ENCODE measurements around the gene CD82.

CD82 gene

DNA sequence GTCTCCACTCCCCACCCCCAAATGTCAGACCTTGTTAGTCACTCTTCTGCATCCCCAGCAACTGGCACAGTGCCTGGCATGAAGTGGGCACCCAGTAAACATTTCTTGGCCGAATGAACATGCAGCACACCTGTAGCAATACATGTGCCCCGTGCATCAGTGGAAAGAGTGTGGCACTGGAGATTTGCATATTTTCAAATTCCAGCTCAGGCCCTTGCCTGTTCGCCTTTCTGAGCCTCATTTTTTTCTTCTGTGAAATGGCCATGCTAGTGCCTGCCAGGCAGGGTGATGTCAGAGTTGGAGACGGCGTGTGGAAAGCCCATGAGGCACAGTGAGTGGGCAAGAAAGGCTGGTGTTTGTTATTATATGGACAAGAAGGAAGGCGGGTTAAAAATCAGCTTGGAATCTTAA lies 38.7 kb downstream of the CD82 start:
- Histone ChIP-seq H3K36me3 (ENCODE audit: control insufficient read depth in 1 of 2, insufficient read depth in 2 of 2, low read length in 2 of 2) (no peaks in the 10 kb centered on the region), H3K27ac (ENCODE audit: low read depth, low read length) (no peak overlapping the region), H3K4ac (ENCODE audit: low read depth, low read length) (no peak overlapping the region), H3K9me3 (ENCODE audit: insufficient read depth, low read depth, low read length) (peaks cover 3% of the 10 kb centered on the region), H3K18ac (ENCODE audit: low read length) (no peak overlapping the region), H3K79me2 (ENCODE audit: control insufficient read depth, insufficient read depth, low read length, poor library complexity) (no peaks in the 10 kb centered on the region), H3K14ac (ENCODE audit: low read length) (no peak overlapping the region), H2BK5ac (ENCODE audit: low read depth, low read length, poor library complexity) (no peak overlapping the region), H2AFZ (ENCODE audit: insufficient read depth, low read length, poor library complexity) (no peak overlapping the region), H2BK120ac (ENCODE audit: insufficient read depth, low read length, poor library complexity) (no peak overlapping the region), H4K8ac (ENCODE audit: low read depth, low read length) (no peak overlapping the region), H4K12ac (ENCODE audit: low read depth, low read length) (no peak overlapping the region), H3K79me1 (ENCODE audit: low read length) (no peaks in the 10 kb centered on the region), H2BK12ac (ENCODE audit: low read length) (no peak overlapping the region), H2AK5ac (ENCODE audit: low read length) (no peak overlapping the region), H3K23ac (ENCODE audit: low read length) (no peak overlapping the region), H4K91ac (ENCODE audit: low read depth, low read length) (no peak overlapping the region), H3K4me2 (ENCODE audit: low read length) (no peak overlapping the region), H3K4me3 (ENCODE audit: low read depth, low read length) (no peak overlapping the region), H3K27me3 (ENCODE audit: insufficient read depth, low read length) (no peaks in the 10 kb centered on the region), H3K9ac (ENCODE audit: low read length) (no peak overlapping the region), H3K4me1 (ENCODE audit: control insufficient read depth in 1 of 2, insufficient read depth in 2 of 2, low read length in 2 of 2) (no peaks in the 10 kb centered on the region)
- WGBS (ENCODE audit: extremely low coverage, insufficient coverage, insufficient read length) = no CpG with 5 or more reads among the region's 6 CpGs
- DNase-seq = no peak

DNA sequence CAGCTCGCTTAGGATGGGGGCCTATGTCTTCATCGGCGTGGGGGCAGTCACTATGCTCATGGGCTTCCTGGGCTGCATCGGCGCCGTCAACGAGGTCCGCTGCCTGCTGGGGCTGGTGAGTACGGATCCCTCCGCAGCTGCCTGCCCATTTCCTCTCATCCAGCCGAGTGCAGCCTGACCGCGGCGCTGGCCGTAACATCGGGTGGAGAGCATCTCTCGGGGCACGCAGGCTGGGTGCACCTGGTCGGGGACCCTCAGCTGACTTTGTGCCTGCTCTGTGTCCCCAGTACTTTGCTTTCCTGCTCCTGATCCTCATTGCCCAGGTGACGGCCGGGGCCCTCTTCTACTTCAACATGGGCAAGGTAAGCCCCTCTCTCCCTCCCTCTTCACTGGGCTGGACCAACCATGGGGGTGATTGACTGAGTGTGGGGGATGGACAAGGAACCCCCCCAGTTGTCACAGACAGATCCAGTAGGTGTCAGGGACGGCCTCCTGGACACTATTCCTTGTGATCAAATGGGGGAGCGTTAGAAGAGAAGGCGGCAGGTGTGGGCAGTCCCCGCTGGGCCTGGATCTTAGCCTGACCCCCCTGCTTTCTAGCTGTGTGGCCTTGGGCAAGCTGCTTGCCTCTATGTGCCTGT lies 39.7 kb downstream of the CD82 start:
- Histone ChIP-seq H2BK5ac (ENCODE audit: low read depth, low read length, poor library complexity) (no peak overlapping the region), H2BK120ac (ENCODE audit: insufficient read depth, low read length, poor library complexity) (no peak overlapping the region), H3K9ac (ENCODE audit: low read length) (no peak overlapping the region), H3K4me3 (ENCODE audit: low read depth, low read length) (peak overlapping the region; percentile 26), H3K9me3 (ENCODE audit: insufficient read depth, low read depth, low read length) (peaks cover 2% of the 10 kb centered on the region), H3K27me3 (ENCODE audit: insufficient read depth, low read length) (no peaks in the 10 kb centered on the region), H2AK5ac (ENCODE audit: low read length) (no peak overlapping the region), H2AFZ (ENCODE audit: insufficient read depth, low read length, poor library complexity) (no peak overlapping the region), H3K27ac (ENCODE audit: low read depth, low read length) (no peak overlapping the region), H3K4ac (ENCODE audit: low read depth, low read length) (no peak overlapping the region), H3K36me3 (ENCODE audit: control insufficient read depth in 1 of 2, insufficient read depth in 2 of 2, low read length in 2 of 2) (no peaks in the 10 kb centered on the region), H3K18ac (ENCODE audit: low read length) (no peak overlapping the region), H4K8ac (ENCODE audit: low read depth, low read length) (no peak overlapping the region), H3K79me1 (ENCODE audit: low read length) (no peaks in the 10 kb centered on the region), H3K4me2 (ENCODE audit: low read length) (no peak overlapping the region), H3K4me1 (ENCODE audit: control insufficient read depth in 1 of 2, insufficient read depth in 2 of 2, low read length in 2 of 2) (no peaks in the 10 kb centered on the region), H4K12ac (ENCODE audit: low read depth, low read length) (no peak overlapping the region), H4K91ac (ENCODE audit: low read depth, low read length) (no peak overlapping the region), H3K14ac (ENCODE audit: low read length) (no peak overlapping the region), H3K23ac (ENCODE audit: low read length) (no peak overlapping the region), H3K79me2 (ENCODE audit: control insufficient read depth, insufficient read depth, low read length, poor library complexity) (no peaks in the 10 kb centered on the region), H2BK12ac (ENCODE audit: low read length) (no peak overlapping the region)
- no peak for DNase-seq
- no CpG with 5 or more reads among the region's 25 CpGs for WGBS (ENCODE audit: extremely low coverage, insufficient coverage, insufficient read length)

DNA sequence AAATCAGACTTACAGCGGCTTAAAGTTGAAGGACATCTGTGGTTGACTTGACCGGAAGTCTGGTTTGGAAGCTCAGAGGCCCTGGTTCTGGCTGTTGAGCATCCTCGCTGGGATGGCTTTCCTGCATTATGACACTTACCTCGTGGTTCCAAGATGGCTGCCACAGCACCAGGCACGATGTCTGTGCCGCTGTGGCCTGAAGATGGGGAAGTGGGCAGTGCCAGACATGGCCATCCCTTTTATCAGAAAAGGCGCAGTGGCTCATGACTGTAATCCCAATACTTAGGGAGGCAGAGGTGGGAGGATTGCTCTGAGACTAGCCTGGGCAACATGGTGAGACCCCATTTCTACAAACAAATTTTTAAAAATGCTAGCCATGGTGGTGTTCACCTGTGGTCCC lies 40.5 kb downstream of the CD82 start:
- Histone ChIP-seq H4K91ac (ENCODE audit: low read depth, low read length) (no peak overlapping the region), H2BK5ac (ENCODE audit: low read depth, low read length, poor library complexity) (no peak overlapping the region)

DNA sequence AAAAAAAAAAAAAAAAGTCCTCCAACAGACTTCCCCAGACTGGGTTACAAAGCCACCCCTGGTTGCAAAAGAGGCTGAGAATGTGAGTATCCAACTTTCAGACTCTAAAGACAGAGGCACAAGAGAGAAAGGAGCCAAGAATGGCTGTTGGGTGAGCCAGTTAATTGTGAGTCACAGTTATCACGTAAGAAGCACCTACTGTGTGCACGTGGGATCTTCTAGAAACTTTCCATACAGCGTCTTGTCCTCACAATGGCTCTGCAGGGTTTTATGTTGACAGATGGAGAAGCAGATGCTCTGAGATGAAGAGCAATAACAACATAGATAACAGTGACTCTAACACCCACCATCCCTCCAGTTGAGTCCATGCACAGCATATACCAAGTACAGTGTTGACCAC lies 41.0 kb downstream of the CD82 start:
- DNase-seq = no peak
- H2AFZ ChIP-seq (ENCODE audit: insufficient read depth, low read length, poor library complexity) = no peak overlapping the region
- H3K4me1 ChIP-seq (ENCODE audit: control insufficient read depth in 1 of 2, insufficient read depth in 2 of 2, low read length in 2 of 2) = no peaks in the 10 kb centered on the region
- no peak overlapping the region for H3K4me3 ChIP-seq (ENCODE audit: low read depth, low read length)
- no peak overlapping the region for H4K91ac ChIP-seq (ENCODE audit: low read depth, low read length)
- H3K4me2 ChIP-seq (ENCODE audit: low read length) = no peak overlapping the region
- no peak overlapping the region for H3K4ac ChIP-seq (ENCODE audit: low read depth, low read length)
- H3K9me3 ChIP-seq (ENCODE audit: insufficient read depth, low read depth, low read length) = peaks cover 2% of the 10 kb centered on the region
- no peaks in the 10 kb centered on the region for H3K27me3 ChIP-seq (ENCODE audit: insufficient read depth, low read length)
- H3K14ac ChIP-seq (ENCODE audit: low read length) = no peak overlapping the region
- H4K8ac ChIP-seq (ENCODE audit: low read depth, low read length) = no peak overlapping the region
- H3K79me2 ChIP-seq (ENCODE audit: control insufficient read depth, insufficient read depth, low read length, poor library complexity) = no peaks in the 10 kb centered on the region
- H2BK120ac ChIP-seq (ENCODE audit: insufficient read depth, low read length, poor library complexity) = no peak overlapping the region
- H4K12ac ChIP-seq (ENCODE audit: low read depth, low read length) = no peak overlapping the region
- H2AK5ac ChIP-seq (ENCODE audit: low read length) = no peak overlapping the region
- no peak overlapping the region for H2BK12ac ChIP-seq (ENCODE audit: low read length)
- H2BK5ac ChIP-seq (ENCODE audit: low read depth, low read length, poor library complexity) = no peak overlapping the region
- no peaks in the 10 kb centered on the region for H3K36me3 ChIP-seq (ENCODE audit: control insufficient read depth in 1 of 2, insufficient read depth in 2 of 2, low read length in 2 of 2)
- no peak overlapping the region for H3K18ac ChIP-seq (ENCODE audit: low read length)
- no peak overlapping the region for H3K27ac ChIP-seq (ENCODE audit: low read depth, low read length)
- H3K9ac ChIP-seq (ENCODE audit: low read length) = no peak overlapping the region
- WGBS (ENCODE audit: extremely low coverage, insufficient coverage, insufficient read length) = no CpG with 5 or more reads among the region's 3 CpGs
- H3K23ac ChIP-seq (ENCODE audit: low read length) = no peak overlapping the region
- no peaks in the 10 kb centered on the region for H3K79me1 ChIP-seq (ENCODE audit: low read length)

More for the DNA sequence above, 40.5 kb downstream of the CD82 start:
- no peak for DNase-seq
- Histone ChIP-seq H3K23ac (ENCODE audit: low read length) (no peak overlapping the region), H3K4me3 (ENCODE audit: low read depth, low read length) (no peak overlapping the region), H2AFZ (ENCODE audit: insufficient read depth, low read length, poor library complexity) (no peak overlapping the region), H3K4ac (ENCODE audit: low read depth, low read length) (no peak overlapping the region), H3K27ac (ENCODE audit: low read depth, low read length) (no peak overlapping the region), H3K36me3 (ENCODE audit: control insufficient read depth in 1 of 2, insufficient read depth in 2 of 2, low read length in 2 of 2) (no peaks in the 10 kb centered on the region), H2BK120ac (ENCODE audit: insufficient read depth, low read length, poor library complexity) (no peak overlapping the region), H3K79me2 (ENCODE audit: control insufficient read depth, insufficient read depth, low read length, poor library complexity) (no peaks in the 10 kb centered on the region), H2AK5ac (ENCODE audit: low read length) (no peak overlapping the region), H3K4me1 (ENCODE audit: control insufficient read depth in 1 of 2, insufficient read depth in 2 of 2, low read length in 2 of 2) (no peaks in the 10 kb centered on the region), H3K9me3 (ENCODE audit: insufficient read depth, low read depth, low read length) (peaks cover 2% of the 10 kb centered on the region), H3K27me3 (ENCODE audit: insufficient read depth, low read length) (no peaks in the 10 kb centered on the region), H3K9ac (ENCODE audit: low read length) (no peak overlapping the region), H3K79me1 (ENCODE audit: low read length) (no peaks in the 10 kb centered on the region), H3K18ac (ENCODE audit: low read length) (no peak overlapping the region), H4K8ac (ENCODE audit: low read depth, low read length) (no peak overlapping the region), H4K12ac (ENCODE audit: low read depth, low read length) (no peak overlapping the region), H3K14ac (ENCODE audit: low read length) (no peak overlapping the region), H3K4me2 (ENCODE audit: low read length) (no peak overlapping the region), H2BK12ac (ENCODE audit: low read length) (no peak overlapping the region)
- no CpG with 5 or more reads among the region's 7 CpGs for WGBS (ENCODE audit: extremely low coverage, insufficient coverage, insufficient read length)
